Measurements from ENCODE around the gene DCLK2. TPM values are rescaled to one million over a fixed set of nuclear protein-coding genes. Genes with fewer than 3 reads are reported as not detected.

The DCLK2 gene
- total RNA-seq, 2 experiments from 2014 or later, result not detected

DNA sequence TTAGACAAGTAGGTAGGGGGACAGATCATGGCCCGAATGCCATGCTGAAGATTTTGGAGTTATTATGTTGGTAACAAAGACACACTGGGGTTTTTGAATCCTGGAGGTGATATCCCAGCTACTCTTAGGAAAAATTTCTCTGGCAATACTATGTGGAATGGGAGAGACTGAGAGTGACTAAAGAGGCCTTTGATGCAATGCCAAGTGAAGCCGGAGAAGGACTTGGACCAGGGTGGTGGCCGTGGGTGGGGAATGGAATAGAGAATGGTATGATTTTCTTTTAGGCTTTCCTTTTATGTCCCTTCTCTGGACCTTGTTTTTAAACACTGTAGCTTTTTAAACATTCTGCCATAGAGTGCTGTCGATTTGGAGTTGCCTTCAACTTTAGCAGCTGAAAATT is 141.6 kb downstream of the DCLK2 start:
- ChIA-PET CTCF (no interaction called here), POLR2A (no interaction called here)
- no peaks in the 10 kb centered on the region for H3K9me3 Mint-ChIP-seq
- H3K27ac ChIP-seq (ENCODE audit: low read depth in 1 of 2, low read length in 2 of 2), result no peak overlapping the region
- no peak for DNase-seq
- intact Hi-C loops (cut with DNase I, micrococcal nuclease), result no loop called here
- no peaks in the 10 kb centered on the region for H3K4me1 Mint-ChIP-seq (ENCODE audit: low read depth)
- H3K36me3 ChIP-seq (ENCODE audit: insufficient read depth, low read length), result no peaks in the 10 kb centered on the region
- no peak overlapping the region for H3K4me3 Mint-ChIP-seq
- no peaks in the 10 kb centered on the region for H3K9me3 ChIP-seq (ENCODE audit: control insufficient read depth in 1 of 2, insufficient read depth in 1 of 2, low read length in 2 of 2)
- TF ChIP-seq, protein P1, sequence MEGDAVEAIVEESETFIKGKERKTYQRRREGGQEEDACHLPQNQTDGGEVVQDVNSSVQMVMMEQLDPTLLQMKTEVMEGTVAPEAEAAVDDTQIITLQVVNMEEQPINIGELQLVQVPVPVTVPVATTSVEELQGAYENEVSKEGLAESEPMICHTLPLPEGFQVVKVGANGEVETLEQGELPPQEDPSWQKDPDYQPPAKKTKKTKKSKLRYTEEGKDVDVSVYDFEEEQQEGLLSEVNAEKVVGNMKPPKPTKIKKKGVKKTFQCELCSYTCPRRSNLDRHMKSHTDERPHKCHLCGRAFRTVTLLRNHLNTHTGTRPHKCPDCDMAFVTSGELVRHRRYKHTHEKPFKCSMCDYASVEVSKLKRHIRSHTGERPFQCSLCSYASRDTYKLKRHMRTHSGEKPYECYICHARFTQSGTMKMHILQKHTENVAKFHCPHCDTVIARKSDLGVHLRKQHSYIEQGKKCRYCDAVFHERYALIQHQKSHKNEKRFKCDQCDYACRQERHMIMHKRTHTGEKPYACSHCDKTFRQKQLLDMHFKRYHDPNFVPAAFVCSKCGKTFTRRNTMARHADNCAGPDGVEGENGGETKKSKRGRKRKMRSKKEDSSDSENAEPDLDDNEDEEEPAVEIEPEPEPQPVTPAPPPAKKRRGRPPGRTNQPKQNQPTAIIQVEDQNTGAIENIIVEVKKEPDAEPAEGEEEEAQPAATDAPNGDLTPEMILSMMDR (IDR thresholded peaks at IDR 0.05), result no peak
- H3K27me3 Mint-ChIP-seq, result no peaks in the 10 kb centered on the region
- H3K27me3 ChIP-seq (ENCODE audit: control insufficient read depth in 1 of 2, insufficient read depth in 2 of 2, low read length in 2 of 2), result no peaks in the 10 kb centered on the region
- H3K36me3 Mint-ChIP-seq (ENCODE audit: low read depth), result no peaks in the 10 kb centered on the region
- H3K4me3 ChIP-seq (ENCODE audit: low read length), result no peak overlapping the region
- no peak overlapping the region for H3K27ac Mint-ChIP-seq
- ATAC-seq (ENCODE audit: poor library complexity), result no peak
- no peaks in the 10 kb centered on the region for H3K4me1 ChIP-seq (ENCODE audit: insufficient read depth, low read length)

DNA sequence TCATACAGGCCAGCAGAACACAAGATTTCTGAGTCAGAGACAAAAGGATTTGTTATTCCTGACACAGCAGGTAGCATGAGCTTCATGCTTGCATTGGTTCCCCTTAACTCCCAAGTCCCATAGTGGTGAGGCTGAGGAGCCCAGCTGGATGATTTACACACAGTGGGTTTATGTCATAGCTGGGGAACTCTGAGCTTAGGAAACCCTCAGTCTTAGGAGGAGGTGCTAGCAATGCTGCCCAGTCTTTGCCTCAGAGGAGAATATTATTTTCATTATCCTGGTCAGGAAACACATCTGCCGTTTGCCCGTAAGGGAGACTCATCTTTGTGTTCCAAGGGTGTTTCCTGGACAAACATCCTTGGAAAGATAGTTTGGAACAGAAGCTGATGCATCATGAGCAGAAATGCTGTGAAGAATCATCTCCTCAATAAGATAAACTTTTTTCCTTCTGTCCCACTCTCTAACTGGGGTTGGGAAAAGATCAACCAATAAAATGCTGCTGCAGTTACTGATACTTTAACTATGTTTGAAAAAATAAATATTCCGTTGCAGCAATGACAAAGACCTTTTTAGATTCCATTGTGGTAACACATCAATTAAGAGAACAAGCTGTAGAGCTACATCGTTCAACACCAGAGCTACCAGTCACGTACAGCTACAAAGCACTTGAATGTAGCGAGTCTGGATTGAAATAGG is 146.8 kb downstream of the DCLK2 start:
- no peak overlapping the region for H3K4me3 ChIP-seq (ENCODE audit: low read length)
- H3K9me3 ChIP-seq (ENCODE audit: control insufficient read depth in 1 of 2, insufficient read depth in 1 of 2, low read length in 2 of 2), result no peaks in the 10 kb centered on the region
- intact Hi-C loops (cut with DNase I, micrococcal nuclease), result no loop called here
- DNase-seq (no peak), ATAC-seq (ENCODE audit: poor library complexity) (no peak)
- no peak overlapping the region for H3K4me3 Mint-ChIP-seq
- no peaks in the 10 kb centered on the region for H3K4me1 Mint-ChIP-seq (ENCODE audit: low read depth)
- H3K27ac ChIP-seq (ENCODE audit: low read depth in 1 of 2, low read length in 2 of 2), result no peak overlapping the region
- no peaks in the 10 kb centered on the region for H3K4me1 ChIP-seq (ENCODE audit: insufficient read depth, low read length)
- peaks cover 0 to 2% of the 10 kb centered on the region in 2 experiments for H3K27me3 ChIP-seq (ENCODE audit: control insufficient read depth in 1 of 2, insufficient read depth in 2 of 2, low read length in 2 of 2)
- H3K9me3 Mint-ChIP-seq, result no peaks in the 10 kb centered on the region
- TF ChIP-seq, protein P1 (IDR thresholded peaks at IDR 0.05), result no peak
- peaks cover 6% of the 10 kb centered on the region for H3K27me3 Mint-ChIP-seq
- ChIA-PET POLR2A (no interaction called here), CTCF (no interaction called here)
- H3K36me3 Mint-ChIP-seq (ENCODE audit: low read depth), result no peaks in the 10 kb centered on the region
- no peaks in the 10 kb centered on the region for H3K36me3 ChIP-seq (ENCODE audit: insufficient read depth, low read length)
- H3K27ac Mint-ChIP-seq, result no peak overlapping the region

DNA sequence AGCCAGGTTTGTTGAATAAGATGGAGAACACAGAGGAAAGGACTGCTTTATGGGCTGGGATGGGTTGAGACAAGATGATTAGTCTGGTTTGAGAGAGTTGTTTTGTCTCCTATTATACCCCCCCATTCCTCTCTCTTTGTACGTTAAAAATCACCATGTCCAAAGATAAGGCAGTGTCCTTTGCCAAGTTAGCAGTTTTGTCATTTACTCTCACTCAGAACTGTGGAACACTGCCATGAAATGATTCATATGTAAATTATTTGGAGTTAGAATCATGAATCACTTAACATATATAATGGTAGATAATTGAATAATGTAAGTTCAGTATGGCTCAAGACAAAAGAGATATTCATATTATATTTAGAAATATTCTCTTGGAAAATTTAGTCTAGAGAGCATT is 151.3 kb downstream of the DCLK2 start:
- ChIA-PET POLR2A (no interaction called here), CTCF (no interaction called here)
- ATAC-seq (ENCODE audit: poor library complexity) (no peak), DNase-seq (no peak)
- Mint-ChIP-seq H3K4me3 (no peak overlapping the region), H3K36me3 (ENCODE audit: low read depth) (no peaks in the 10 kb centered on the region), H3K4me1 (ENCODE audit: low read depth) (no peaks in the 10 kb centered on the region), H3K9me3 (no peaks in the 10 kb centered on the region), H3K27me3 (peaks cover 22% of the 10 kb centered on the region), H3K27ac (no peak overlapping the region)
- intact Hi-C loops (cut with DNase I, micrococcal nuclease), result no loop called here
- Histone ChIP-seq H3K27me3 (ENCODE audit: control insufficient read depth in 1 of 2, insufficient read depth in 2 of 2, low read length in 2 of 2) (peaks cover 0 to 6% of the 10 kb centered on the region in 2 experiments), H3K27ac (ENCODE audit: low read depth in 1 of 2, low read length in 2 of 2) (no peak overlapping the region), H3K4me1 (ENCODE audit: insufficient read depth, low read length) (no peaks in the 10 kb centered on the region), H3K4me3 (ENCODE audit: low read length) (no peak overlapping the region), H3K9me3 (ENCODE audit: control insufficient read depth in 1 of 2, insufficient read depth in 1 of 2, low read length in 2 of 2) (no peaks in the 10 kb centered on the region), H3K36me3 (ENCODE audit: insufficient read depth, low read length) (no peaks in the 10 kb centered on the region)
- TF ChIP-seq, protein P1 (IDR thresholded peaks at IDR 0.05), result no peak

Data from CD4-positive, alpha-beta T cell (primary cell).